Measurements from ENCODE around the gene TOP2A.

TOP2A gene

DNA sequence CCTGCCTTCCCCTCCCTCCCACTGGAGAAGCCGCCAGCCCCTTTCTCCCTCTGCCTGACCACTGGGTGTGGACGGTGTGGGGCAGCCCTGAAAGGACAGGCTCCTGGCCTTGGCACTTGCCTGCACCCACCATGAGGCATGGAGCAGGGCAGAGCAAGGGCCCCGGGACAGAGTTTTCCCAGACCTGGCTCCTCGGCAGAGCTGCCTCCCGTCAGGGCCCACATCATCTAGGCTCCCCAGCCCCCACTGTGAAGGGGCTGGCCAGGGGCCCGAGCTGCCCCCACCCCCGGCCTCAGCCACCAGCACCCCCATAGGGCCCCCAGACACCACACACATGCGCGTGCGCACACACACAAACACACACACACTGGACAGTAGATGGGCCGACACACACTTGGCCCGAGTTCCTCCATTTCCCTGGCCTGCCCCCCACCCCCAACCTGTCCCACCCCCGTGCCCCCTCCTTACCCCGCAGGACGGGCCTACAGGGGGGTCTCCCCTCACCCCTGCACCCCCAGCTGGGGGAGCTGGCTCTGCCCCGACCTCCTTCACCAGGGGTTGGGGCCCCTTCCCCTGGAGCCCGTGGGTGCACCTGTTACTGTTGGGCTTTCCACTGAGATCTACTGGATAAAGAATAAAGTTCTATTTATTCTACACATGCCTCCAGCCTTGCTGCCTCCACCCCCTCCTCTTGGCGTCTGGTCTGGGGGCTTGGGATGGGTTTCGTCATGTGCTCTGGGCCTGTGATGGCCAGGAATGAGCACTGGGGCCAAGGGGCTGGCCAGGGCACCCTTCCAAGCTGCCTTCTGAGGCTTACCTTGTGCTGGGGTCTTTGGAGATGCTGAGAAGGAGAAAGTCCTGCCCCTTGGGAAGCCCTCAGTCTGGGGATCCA lies 60.5 kb downstream of the TOP2A start:
- DNase-seq (ENCODE audit: low spot score): no peak

DNA sequence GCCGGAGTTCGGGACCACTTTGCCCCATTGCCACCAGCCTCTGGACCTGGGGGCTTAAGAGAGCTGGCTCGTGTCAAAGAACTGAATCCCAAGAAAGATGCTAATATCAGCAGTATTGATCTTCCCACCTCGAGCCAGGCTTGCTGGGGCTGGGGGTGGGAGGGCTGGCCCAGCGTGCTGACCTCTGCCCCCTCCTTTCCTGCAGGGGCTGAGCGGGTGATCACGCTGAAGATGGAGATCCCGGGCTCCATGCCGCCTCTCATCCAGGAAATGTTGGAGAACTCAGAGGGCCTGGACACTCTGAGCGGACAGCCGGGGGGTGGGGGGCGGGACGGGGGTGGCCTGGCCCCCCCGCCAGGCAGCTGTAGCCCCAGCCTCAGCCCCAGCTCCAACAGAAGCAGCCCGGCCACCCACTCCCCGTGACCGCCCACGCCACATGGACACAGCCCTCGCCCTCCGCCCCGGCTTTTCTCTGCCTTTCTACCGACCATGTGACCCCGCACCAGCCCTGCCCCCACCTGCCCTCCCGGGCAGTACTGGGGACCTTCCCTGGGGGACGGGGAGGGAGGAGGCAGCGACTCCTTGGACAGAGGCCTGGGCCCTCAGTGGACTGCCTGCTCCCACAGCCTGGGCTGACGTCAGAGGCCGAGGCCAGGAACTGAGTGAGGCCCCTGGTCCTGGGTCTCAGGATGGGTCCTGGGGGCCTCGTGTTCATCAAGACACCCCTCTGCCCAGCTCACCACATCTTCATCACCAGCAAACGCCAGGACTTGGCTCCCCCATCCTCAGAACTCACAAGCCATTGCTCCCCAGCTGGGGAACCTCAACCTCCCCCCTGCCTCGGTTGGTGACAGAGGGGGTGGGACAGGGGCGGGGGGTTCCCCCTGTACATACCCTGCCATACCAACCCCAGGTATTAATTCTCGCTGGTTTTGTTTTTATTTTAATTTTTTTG lies 61.6 kb downstream of the TOP2A start:
- DNase-seq (ENCODE audit: low spot score): no peak

DNA sequence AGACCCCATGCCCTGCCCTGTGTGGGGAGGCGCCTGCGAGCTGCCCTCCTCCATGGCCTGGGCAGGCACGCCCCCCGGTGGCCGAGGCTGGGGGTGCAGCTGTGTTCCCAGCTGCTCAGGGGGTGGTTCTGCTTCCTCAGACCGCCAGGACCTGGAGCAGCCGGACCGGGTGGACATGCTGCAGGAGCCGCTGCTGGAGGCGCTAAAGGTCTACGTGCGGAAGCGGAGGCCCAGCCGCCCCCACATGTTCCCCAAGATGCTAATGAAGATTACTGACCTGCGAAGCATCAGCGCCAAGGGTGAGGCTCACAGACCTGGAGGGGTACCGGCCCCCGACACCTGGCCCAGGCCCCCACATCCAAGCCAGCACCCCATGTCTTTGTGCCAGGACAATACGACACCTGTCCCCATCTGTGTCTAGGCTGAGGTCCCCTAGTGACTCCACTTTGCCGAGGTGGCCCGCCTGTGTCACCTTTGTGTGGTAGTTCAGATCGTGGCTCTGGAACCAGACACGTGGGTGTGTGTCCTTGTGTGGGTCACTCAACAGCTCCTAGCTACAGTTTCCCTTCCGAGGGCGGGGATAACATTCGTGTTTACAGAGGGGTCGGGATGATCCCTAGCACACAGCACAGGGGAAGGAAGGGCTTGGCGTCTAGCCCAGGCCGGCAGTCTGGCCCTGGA lies 62.4 kb downstream of the TOP2A start:
- peak; percentile 80 for DNase-seq (ENCODE audit: low spot score)

DNA sequence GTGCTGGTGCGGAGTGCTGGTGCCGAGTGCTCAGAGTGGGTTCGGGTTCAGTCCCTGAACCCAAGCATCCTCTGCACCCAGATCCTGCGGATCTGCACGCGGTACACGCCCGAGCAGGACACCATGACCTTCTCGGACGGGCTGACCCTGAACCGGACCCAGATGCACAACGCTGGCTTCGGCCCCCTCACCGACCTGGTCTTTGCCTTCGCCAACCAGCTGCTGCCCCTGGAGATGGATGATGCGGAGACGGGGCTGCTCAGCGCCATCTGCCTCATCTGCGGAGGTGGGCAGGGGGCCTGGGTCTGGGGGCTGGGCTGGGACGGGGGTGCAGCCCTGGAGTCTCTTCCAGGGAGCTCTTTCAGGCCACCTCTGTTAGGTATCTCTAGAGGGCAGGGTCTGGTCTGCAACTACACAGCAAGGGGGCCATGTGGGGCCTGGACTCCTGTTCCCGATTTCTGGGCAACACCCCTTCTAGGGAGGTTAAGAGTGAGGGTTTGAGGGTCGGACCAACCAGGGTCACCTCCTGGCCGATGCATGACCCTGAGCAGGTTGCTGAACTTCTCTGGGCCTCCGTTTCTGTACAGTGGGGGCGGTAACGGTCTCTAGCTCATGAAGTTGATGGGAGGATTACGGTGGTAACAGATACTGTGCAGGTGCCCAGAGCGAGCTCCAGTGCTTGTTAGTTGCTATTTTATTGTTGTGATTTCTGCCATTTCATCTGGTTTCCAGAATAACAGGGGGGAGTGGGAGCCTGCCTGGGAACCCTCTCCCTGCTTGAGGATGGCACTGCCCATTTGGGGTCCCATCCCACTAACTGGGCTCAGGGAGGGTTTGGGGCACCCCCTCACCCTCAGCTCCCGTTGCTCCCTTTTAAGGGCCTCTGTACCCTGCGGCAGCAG lies 63.2 kb downstream of the TOP2A start:
- DNase-seq (ENCODE audit: low spot score): no peak

DNA sequence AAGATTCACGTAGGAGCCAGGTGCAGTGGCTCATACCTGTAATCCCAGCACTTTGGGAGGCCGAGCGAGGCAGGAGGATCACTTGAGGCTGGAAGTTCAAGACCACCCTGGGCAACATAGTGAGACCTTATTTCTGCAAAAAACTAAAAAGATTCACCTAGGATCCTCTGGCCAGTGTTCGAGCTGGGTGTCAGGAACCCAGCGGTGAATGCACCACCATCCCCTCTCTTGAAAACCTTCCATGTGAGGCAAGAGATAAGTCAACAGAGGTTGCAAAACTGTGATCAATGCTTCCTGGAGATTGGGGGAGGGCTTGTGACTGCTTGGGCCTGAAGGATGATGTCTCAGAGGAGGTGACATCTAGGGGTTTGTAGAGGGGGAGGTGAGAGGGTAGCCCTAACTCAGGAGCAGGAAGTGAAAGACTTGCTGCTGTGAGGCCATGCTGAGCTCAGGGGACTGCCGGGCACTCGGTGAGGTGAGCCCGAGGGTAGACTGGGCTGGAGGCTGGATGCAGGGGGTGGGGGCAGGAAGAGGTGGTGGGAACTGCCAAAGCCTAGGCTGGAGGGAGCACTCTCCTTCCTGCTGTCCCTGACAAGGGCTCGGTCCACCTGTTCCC lies 64.8 kb downstream of the TOP2A start:
- no peak for DNase-seq (ENCODE audit: low spot score)

DNA sequence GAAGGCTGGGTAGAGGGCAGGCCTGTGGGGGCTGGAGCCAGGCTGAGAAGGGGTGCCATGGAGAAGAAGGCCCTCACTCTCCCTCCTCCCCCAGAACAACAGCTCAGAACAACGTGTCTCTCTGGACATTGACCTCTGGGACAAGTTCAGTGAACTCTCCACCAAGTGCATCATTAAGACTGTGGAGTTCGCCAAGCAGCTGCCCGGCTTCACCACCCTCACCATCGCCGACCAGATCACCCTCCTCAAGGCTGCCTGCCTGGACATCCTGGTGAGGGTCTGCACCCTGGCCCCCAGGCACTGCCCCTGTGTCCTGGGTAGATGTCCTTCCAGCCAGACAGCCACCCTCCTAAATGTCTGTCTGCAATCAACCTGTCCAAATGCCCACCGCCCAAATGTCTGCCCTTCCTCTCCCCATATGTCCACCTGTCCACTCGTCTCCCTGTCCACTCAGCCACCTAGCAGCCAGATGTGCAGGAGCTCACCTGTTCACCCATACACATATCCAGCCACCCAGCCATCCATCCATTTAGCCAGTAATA lies 65.4 kb downstream of the TOP2A start:
- no peak for DNase-seq (ENCODE audit: low spot score)

DNA sequence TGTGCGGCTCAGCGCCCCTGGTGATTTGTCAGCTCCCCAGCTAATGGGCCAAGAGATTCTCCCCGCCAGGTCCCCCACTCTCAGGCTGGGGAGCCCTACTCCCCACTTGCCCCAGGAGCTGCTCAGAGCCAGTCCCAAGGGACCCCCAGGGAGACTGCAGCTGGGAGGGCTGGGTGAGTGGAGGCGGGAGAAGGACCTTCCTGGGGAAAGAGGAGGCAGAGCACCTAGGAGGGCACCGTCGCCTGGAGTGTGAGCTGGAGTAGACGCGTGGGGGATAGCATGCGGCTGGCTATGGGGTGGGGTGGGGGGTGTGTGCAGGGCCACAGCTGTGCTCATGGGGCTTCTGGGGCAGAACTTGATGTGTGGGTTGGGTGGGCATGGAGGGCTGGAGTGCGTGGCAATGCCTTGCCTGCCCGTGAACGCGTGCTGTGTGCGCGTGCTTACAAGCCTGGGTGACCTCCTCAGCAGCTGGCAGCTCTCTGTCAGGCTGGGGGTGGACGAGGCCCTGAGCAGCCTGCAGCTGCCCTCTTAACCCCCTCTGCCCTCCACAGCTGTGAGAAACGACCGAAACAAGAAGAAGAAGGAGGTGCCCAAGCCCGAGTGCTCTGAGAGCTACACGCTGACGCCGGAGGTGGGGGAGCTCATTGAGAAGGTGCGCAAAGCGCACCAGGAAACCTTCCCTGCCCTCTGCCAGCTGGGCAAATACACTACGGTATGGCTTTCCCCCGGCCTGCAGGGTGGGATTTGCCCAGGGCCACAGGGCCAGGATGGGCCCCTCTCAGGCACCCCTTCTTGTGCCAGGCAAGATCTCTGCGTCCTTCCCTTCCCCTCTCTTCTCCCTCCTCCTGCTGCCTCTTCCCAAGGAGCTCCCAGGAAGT lies 66.1 kb downstream of the TOP2A start:
- no peak for DNase-seq (ENCODE audit: low spot score)

DNA sequence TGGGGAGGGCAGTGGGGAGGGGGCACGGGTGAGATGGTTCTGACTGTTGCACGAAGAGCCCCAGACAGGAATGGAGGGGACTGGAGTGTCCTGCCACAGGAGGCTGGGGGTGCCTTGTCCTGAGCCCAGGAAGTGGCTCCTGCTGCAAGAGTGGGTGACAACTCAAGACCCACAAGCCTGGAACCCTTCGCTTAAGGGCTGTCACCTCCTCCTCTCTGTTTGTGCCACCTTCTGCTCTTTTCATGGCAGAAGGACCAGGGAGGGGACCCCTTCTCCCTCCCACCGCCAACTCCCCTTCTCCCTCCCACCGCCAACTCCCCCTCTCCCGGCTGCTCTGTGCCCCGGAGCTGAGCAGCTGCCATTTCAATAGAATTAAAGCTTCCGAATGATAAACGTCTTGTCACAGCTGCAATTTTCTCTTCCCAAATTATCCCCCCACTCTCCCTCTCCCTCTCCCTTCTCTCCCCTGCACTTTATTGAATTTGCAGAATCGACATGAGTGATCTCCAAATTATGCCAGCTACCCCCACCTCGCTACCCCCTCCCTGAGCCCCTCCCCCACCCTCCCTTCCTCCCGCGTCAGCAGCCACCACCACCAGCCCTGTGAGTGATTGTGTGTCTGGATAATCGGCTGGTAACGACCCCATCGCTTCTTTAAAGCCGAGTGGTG lies 66.9 kb downstream of the TOP2A start:
- no peak for DNase-seq (ENCODE audit: low spot score)

DNA sequence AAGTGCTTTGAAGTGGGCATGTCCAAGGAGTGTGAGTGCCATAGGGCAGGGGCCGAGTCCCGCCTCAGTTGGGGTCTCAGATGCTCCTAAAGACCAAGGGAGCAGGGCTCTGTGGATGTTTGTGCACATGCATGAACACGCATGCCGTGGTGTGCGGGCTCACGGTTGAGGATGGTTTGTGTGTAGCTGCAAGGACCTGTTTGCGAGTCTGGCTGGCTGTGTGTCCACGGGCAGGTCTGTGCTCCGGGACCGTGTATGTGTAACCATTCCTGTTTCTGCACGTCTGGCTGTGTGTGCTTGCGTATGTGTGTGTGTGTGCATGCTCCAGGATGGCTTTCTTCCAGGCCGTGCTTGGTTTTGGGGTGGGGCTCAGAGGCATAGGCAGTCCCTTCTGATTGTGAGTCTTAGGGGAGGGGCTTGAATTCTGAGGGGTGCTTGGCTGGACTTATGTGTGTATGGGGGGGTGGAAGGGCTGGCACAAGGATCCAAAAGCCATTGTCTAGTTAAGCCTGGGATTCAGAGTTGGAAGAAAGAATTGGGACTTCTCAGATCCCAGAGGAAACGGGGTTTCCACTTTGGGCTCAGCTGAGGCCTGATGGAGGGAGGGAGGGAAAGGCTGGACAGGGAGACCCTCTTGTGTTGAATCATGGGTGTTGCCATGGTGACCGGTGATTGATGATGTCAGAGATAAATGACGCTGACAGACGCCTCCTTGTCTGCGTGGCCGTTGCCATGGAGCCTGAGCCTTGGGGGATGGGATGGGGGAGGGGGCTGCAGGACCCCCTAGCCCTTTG lies 67.6 kb downstream of the TOP2A start:
- no peak for DNase-seq (ENCODE audit: low spot score)

DNA sequence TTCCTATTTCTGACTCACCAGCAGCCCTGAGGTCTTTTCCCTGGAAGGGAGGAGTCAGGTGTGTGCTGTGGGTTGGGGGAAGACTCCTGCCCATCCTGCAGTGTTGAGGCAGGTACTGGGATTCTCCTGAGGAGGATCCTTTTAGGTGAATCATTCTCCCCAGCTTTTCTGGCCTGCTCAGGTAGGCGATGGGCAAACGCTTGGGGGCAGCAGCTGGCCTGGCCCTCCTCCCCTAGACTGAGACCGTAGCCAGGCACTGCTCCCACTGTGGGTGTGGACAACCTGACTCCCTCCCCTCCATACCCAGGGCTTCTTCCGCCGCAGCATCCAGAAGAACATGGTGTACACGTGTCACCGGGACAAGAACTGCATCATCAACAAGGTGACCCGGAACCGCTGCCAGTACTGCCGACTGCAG lies 68.2 kb downstream of the TOP2A start:
- DNase-seq (ENCODE audit: low spot score): no peak

DNA sequence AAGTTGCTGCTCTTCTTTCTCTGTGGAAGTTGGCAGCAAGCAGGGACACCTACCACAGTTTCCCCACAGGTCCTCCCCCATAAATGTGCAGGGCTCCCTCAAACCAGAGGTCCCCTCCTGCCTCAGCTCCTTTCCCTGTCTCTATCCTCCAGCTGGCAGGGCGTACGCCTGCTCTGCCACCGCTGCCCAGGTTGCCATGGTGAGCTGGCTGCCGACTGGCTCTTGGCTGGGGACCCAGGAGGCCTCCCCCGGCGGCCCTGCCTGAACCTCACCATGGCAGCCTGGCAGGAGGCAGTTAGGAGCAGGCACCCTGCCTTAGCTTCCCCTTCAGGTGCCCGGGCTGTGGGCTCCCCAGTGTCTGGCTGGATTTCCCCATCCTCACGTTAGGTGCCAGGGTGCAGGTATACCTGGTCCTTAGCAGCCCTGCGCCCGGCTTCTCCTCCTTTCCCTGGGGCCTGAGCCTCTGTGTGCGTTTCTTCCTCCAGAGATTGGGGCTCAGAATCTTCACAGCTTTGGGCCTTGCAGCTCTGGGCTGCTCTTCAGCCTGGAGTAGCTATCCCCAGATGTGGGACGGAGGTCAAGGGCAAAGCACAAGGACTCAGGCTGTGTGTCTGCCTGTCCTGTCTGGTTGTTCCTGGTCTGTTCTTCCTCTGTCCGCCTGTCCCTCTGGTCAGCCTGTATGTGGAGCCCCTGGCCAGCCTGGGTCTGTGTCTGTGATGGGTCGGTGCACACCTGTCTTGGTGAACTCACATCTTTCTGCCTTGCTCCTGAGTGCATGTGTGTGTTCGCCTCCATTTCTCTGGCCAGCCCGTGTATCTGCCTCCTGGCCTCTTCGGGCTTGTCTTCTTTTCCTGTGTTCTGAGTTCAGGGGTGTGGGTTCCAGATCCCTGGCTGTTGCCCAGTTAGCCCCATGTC lies 68.9 kb downstream of the TOP2A start:
- DNase-seq (ENCODE audit: low spot score): no peak

DNA sequence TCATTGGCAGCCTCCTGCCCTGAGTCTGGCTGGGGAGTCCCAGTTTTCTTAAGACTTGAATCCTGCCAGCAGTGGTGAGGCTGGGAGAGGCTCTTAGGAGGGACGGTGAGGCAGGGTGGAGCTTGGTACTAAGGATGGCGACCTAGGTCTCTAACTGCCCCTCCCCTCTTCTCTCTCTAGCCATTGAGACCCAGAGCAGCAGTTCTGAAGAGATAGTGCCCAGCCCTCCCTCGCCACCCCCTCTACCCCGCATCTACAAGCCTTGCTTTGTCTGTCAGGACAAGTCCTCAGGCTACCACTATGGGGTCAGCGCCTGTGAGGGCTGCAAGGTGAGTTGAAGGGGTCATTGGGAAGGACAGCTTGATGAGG lies 69.6 kb downstream of the TOP2A start:
- DNase-seq (ENCODE audit: low spot score): no peak

DNA sequence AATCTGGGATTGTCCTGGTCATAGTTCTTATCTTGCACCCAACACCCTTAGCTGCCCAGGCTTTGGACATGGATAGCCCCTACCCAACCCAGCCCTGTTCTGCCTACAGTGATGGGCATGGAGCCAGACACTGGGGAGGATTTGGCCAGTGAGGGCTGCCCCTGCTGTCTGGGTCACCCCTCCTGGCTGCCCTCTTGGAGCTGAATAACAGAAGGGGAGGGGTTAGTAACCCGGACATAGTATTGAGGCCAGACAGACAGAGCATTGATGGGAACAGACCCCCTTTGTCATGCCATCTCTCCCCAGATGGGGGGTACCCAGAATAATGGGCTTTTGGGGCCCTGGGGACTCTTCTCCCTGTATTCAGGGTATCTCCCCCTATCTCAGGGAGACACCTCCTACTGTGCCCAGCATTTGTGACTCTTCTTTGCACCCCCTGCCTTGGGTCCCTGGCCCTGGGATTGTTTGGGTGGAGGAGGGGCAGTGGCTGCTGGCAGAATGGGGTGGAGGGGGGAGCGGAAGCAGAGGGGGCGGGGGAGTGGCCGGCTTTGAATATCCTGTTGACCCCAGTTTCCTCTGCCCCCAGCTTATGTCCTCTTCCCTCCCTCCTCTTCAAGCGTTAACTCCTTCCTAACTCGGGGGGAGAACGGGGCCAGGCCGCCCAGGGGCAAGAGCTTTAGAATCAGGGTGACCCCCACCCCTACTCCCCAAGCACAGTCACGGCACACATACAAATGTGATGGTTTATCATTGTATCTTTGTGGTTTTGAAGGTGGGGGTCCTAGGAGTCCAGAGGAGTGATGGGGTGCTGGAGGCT lies 70.2 kb downstream of the TOP2A start:
- DNase-seq (ENCODE audit: low spot score): no peak

DNA sequence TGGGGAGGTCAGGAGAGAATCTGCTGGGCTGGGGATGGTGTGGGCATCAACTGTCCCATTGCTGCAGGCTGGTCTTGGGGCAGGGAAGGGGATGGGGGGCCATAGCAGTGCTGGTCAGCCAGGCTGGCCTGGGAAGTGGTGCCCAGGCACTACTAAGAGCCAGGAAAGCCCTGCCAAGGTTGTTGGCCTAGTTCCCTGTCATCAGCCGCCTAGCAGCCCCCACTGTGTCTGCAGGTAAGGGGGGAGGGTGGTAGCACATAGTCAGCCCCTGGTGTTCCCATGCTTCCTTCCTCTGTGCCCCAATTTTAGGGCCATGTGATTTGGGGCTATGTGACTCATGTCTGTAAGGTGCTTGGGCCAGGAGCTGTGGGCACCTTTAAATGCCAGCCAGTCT lies 70.9 kb downstream of the TOP2A start:
- DNase-seq (ENCODE audit: low spot score): no peak

DNA sequence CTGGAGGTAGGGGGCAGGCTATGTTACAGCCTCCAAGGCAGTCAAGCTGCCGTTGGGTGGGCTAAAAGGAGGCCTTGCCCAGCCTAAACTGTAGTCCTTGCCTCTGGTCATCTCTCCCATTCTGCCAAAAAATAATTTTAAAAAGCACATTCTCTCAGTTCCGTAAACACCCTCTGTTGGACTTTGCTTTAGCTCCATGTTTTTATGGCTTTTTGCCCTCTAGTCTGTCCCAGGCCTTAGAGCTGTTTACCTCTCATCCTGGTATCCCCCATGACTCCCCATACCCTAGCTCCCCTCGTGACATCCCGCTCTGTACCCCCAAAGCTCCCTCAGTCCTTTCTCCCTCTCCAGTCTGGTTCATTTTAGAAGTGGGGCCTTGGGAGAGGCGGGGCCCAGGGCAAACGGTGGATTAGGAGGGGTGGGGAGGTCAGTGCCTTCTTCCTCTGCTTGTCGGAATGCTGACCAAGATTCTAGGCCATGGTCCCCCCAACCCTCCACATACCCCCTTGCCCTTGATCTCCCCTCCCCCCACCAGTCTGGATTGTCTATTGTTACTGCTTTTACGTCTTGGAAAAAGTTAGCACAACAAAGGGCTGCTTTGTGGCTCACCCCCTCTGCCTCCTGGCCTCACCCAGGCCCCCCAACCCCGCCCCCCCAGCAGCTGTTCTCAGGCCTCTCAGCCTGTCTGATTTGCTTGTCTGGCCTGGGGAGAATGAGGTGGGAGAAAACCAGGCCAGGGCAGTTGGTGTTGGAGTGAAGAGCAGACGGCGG lies 71.5 kb downstream of the TOP2A start:
- DNase-seq (ENCODE audit: low spot score): no peak

All from NAMALWA (cell line).